Fibroblast of villous mesenchyme (primary cell): ENCODE data around the gene ZNF581. TPM values are rescaled to one million over a fixed set of nuclear protein-coding genes. Genes with fewer than 3 reads are reported as not detected.
A peak's percentile ranks its signal among the peaks of the same experiment; 100 is the strongest.

Experiments
- DNase-seq: peaks from one replicate; pipeline ENCODE4 v3.0.0-alpha.2; 2010; ENCODE audit warnings: low read depth
- H3K4me3 ChIP-seq: 2 replicates; pipeline ENCODE4 v1.5.1; 2011; ENCODE audit warnings: low read depth, mild to moderate bottlenecking, low read length
- CTCF ChIP-seq: IDR thresholded peaks from 2 replicates; pipeline ENCODE4 v1.5.1; 2012; ENCODE audit warnings: low read depth, mild to moderate bottlenecking, low read length; ENCODE audit not compliant: insufficient read depth
- total RNA-seq: library from RNA; depleted of rRNA; stranded (reverse); fragments of >200 nt; gene quantifications from 2 replicates; pipeline ENCODE4 v1.2.3, GENCODE V29; 2012

Gene ZNF581
- total RNA-seq, 1 donor: 13.0 TPM

- no peak for TF ChIP-seq CTCF
- DNase-seq: peak; percentile 13
- peak overlapping the region; percentile 69 for H3K4me3 ChIP-seq
Observed at GRCh38 chr19:55675661-55676354, 32.4 kb downstream of the ZNF581 start.

DNA sequence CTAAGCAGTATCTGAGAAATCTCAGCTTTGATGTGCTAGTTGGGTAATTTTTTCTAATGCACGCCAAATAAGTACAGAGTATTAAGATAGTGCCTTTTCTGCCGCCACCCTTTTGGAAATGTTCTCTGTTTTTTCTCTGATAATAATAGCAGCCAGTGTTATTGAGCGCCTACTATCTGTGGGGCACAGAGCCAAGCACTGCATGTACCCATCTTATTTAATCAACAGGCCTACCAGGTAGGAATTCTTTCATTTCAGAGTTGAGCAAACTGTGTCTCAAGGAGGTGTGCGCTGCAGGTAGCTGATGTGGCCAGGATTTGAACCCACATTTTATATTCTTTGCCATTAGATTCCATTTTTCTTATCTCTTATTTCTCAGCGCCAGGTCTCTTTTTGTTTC, 32.9 kb downstream of the ZNF581 start:
- TF ChIP-seq CTCF: no peak
- no peak for DNase-seq
- peak overlapping the region; percentile 69 for H3K4me3 ChIP-seq

DNA sequence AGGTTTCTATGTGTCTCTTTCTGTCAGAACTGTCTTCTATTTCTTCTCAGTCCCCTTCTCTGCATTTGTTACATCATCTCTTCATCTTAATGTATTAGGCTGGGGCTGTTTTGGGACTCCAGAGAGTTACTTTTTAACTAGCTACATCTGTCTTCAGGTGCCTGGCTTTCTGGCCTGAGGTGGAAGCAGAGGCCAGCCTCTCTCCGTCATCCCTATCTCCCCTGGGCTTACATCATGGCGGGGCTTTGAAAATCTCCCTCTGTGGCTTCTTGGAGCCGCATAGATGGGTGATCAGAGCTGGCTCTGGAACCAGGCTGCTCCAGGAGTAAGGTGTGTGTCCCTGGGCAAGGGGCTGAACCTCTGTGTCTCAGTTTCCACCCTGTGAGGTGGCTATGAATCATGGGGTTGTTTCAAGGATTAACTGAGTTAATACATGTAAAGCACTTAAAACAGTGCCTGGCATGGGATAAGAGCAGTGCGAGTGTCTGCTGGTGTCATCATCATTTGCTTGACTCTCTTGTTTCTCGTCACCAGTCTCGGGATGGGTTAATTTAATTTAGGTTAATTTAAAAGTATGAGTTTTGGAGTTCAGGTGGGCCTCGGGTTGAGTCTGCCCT, 33.5 kb downstream of the ZNF581 start:
- no peak overlapping the region for H3K4me3 ChIP-seq
- no peak for DNase-seq
- no peak for TF ChIP-seq CTCF

GRCh38 chr19:55677572-55678028, 34.2 kb downstream of the ZNF581 start:
- DNase-seq: no peak
- TF ChIP-seq CTCF: no peak
- H3K4me3 ChIP-seq: no peak overlapping the region

DNA sequence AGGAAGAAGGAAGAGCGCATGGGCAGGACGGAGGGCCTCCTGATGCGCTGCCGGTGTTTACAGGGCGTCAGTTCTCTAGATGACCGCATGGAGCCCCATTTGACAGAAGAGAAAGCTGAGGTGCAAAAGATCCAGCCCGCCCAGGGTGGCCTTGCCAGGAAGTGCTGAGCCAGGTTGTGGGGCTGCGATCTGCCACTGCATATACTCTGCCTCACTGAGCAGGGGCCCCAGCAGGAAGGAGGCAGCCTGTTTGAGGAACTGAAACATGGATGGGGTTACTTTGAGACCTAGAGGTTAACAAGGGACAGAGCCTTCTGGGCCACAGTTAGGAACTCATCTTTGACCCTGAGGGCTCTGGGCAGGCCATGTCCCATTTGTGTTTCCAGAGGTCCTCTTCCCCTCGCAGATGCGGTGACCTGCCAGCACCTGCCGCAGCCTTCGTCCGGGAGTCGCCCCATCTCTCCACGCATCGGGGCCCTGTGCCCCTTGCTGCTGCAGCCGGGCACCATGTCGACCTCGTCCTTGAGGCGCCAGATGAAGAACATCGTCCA, 34.7 kb downstream of the ZNF581 start:
- TF ChIP-seq CTCF: no peak

DNA sequence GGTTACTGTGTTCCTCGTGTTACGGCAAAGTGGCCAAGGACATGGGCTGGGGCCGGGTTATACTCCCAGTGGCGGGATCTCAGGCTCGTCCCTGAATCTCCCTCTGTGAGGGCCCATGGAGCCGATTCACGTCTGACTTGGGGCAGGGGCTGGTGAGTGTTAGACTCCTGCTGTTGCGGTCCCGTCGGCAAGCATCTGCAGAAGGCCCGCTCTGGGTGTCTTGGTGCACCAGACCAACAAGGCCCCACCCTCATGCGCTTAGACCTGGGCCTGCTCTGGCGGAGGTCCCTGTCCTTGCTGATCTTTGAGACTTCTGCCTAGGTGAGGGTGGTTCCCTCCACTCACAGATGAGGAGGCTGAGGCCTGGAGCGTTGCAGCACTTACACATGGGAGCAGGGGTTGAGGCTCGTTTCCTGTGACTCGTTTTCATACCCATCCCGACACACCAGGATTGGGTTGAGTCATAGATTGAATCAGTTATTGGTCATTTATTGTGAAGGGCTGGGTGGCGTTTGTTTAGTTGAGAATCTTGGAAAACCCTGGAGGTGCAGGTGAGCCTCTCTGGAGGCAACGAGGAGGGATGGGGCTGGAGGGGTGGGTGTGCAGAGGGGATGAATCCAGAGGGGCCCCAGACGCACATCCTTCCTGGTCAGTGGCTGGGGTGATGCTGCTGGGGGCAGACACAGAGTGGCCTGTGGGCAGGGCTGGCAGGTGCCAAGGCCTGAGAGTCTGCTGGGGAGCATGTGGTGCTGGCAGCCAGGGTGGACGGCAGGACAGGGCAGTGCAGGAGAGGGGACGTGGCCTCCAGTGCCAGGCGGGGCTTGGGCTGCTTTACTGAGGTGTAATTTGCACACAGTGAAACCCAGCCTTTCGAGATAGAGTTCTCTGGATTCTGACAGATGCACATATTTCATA, 36.2 kb downstream of the ZNF581 start:
- DNase-seq: no peak
- TF ChIP-seq CTCF: no peak
- H3K4me3 ChIP-seq: no peak overlapping the region

More for the DNA sequence above, 34.7 kb downstream of the ZNF581 start:
- no peak for DNase-seq
- no peak overlapping the region for H3K4me3 ChIP-seq
